ENCODE measurements around the gene MYO3B.

The MYO3B gene

DNA sequence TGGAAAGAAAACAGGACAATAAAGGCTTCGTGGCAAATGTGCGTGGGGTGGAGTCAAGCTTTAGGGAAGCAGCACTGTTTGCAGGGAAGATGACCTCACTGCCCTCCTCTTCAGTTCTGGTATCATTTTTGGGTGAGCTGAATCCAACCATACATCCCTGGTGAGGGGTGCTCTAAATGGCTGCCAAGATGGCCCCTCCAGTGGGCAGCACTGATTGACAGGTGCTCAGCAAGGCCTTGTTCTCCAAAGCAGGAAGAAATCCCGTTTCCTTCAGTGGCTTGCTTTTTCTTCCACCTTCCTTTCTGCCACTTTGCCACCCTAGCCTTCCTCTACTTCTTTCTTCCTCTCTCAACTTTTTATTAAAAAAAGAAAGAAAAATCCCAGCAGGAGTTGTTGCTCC lies 404.4 kb downstream of the MYO3B start:
- TF ChIP-seq, protein P1, sequence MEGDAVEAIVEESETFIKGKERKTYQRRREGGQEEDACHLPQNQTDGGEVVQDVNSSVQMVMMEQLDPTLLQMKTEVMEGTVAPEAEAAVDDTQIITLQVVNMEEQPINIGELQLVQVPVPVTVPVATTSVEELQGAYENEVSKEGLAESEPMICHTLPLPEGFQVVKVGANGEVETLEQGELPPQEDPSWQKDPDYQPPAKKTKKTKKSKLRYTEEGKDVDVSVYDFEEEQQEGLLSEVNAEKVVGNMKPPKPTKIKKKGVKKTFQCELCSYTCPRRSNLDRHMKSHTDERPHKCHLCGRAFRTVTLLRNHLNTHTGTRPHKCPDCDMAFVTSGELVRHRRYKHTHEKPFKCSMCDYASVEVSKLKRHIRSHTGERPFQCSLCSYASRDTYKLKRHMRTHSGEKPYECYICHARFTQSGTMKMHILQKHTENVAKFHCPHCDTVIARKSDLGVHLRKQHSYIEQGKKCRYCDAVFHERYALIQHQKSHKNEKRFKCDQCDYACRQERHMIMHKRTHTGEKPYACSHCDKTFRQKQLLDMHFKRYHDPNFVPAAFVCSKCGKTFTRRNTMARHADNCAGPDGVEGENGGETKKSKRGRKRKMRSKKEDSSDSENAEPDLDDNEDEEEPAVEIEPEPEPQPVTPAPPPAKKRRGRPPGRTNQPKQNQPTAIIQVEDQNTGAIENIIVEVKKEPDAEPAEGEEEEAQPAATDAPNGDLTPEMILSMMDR (IDR thresholded peaks at IDR 0.05; ENCODE audit: low read depth, low read length) = no peak
- no peak overlapping the region for H3K4me3 ChIP-seq (ENCODE audit: low read depth, low read length)
- H3K36me3 ChIP-seq = no peaks in the 10 kb centered on the region
- H3K4me1 ChIP-seq = no peaks in the 10 kb centered on the region
- no peaks in the 10 kb centered on the region for H3K9me3 ChIP-seq
- DNase-seq = no peak
- no peaks in the 10 kb centered on the region for H3K27me3 ChIP-seq

DNA sequence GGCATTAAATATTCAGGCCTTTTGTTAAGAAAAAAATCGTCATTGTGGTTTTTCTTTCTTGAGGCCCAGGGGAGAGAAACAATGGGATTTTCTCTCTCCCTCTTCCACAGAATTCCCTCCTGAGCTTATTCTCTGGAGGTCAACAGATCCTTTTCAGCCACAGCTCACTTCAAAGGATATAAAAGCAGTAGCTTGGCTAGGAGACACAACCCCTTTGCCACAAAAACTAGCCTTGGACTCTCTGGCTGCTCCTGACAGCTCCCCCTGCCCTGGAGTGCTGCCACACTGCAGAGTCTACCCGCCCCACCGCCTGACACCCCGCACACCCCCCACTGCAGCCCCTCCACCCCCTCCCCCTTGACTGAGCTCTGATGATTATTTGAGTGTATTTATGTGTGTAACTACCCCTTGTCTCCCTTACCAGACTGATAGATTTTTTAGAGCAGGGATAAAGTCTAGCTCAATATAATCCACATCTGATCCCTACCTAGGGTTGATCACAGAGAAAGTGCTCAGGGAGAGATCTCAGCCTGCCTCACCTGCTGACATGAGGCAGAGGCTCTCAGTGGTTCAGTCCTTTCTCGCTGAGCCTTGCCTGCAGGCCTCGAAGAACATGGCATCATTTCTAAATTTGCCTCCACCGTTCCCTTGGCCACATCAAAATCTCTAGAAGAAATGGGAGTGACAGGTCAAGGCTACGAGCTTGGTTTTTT lies 405.0 kb downstream of the MYO3B start:
- no peak overlapping the region for H3K4me3 ChIP-seq (ENCODE audit: low read depth, low read length)
- TF ChIP-seq, protein P1 (IDR thresholded peaks at IDR 0.05; ENCODE audit: low read depth, low read length) = no peak
- DNase-seq = no peak
- no peaks in the 10 kb centered on the region for H3K9me3 ChIP-seq
- H3K27me3 ChIP-seq = no peaks in the 10 kb centered on the region
- H3K4me1 ChIP-seq = no peaks in the 10 kb centered on the region
- no peaks in the 10 kb centered on the region for H3K36me3 ChIP-seq

DNA sequence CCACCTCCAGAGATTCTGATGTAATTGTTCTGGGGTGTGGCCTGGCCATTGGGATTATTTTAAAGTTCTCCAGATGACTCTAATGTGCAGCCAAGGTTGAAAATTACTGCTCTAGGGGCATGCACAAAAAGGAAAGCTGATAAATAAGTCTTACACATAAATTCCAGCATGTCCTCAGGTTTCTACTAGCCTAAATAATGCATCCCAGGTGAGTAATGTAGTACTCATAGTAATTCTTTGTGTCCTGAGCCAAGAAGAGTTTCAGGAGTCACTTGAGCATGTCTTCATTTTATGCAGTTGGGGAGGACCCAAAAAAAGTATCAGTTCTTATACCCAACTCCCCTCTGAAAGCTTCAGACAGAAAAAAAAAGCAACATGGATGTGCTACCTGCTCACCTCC lies 407.1 kb downstream of the MYO3B start:
- H3K9me3 ChIP-seq = no peaks in the 10 kb centered on the region
- TF ChIP-seq, protein P1 (IDR thresholded peaks at IDR 0.05; ENCODE audit: low read depth, low read length) = no peak
- H3K27me3 ChIP-seq = no peaks in the 10 kb centered on the region
- no peaks in the 10 kb centered on the region for H3K36me3 ChIP-seq
- H3K4me1 ChIP-seq = no peaks in the 10 kb centered on the region
- no peak overlapping the region for H3K4me3 ChIP-seq (ENCODE audit: low read depth, low read length)
- DNase-seq = no peak

DNA sequence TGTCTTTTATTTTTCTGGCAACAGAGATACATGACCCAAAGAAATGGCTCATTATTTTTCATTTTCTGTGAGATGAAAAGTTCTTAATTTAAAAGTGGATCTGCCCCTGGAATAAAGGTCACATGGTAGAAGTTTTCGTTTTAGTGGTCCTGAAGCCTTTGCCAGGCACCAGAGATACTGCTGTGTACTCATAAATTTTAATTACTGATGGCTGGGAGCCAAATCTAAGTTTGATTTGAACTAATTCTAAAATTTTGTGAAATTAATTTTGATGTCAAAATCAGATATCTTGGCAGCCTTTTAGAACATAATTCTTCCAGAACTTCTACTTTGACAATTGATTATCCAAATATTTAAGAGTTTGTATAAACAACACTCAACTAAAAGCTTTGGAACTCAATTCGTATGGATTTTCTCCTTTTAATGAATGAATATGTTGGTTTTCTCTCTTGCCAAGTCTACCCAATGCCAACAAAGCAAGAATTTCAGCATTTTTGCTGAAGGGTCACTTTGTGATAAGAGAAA lies 408.7 kb downstream of the MYO3B start:
- Histone ChIP-seq H3K4me3 (ENCODE audit: low read depth, low read length) (no peak overlapping the region), H3K27me3 (no peaks in the 10 kb centered on the region), H3K4me1 (no peaks in the 10 kb centered on the region), H3K9me3 (no peaks in the 10 kb centered on the region), H3K36me3 (no peaks in the 10 kb centered on the region)
- TF ChIP-seq, protein P1 (IDR thresholded peaks at IDR 0.05; ENCODE audit: low read depth, low read length) = no peak
- no peak for DNase-seq

DNA sequence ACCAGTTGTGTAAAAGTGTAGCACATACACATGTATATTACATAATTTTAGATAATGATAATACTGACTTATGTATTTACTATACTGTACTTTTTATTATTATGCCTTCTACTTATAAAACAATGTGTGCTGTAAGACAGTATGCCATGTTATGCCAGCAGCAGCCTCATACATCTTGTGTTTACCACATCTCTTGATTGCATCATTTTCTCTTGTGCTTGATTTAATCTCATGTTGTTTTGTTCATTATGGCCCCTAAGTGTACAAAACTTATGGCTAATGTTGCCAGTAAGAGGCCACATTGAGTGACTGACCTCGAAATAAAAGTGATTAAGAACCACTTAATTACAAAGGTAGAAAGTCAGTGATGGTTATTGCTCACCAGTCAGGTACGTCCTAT lies 409.2 kb downstream of the MYO3B start:
- no peak overlapping the region for H3K4me3 ChIP-seq (ENCODE audit: low read depth, low read length)
- no peaks in the 10 kb centered on the region for H3K9me3 ChIP-seq
- TF ChIP-seq, protein P1 (IDR thresholded peaks at IDR 0.05; ENCODE audit: low read depth, low read length) = no peak
- H3K4me1 ChIP-seq = no peaks in the 10 kb centered on the region
- no peak for DNase-seq
- no peaks in the 10 kb centered on the region for H3K36me3 ChIP-seq
- no peaks in the 10 kb centered on the region for H3K27me3 ChIP-seq

DNA sequence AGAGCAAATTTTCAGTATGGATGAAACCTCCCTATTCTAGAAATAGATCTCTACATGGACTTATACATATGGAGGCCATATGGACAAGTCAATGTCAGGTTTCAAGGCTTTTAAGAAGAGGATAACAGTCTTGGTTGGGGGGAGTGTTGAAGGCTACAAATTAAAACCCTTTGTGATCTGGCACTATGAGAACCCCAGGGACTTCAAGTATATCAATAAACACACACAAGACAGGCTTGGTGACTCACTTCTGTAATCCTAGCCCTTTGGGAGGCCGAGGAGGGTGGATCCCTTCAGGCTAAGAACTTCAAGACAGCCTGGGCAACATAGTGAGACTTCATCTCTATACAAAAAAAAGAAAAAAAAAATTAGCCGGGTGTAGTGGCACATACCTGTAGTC lies 410.0 kb downstream of the MYO3B start:
- Histone ChIP-seq H3K36me3 (no peaks in the 10 kb centered on the region), H3K27me3 (no peaks in the 10 kb centered on the region), H3K9me3 (no peaks in the 10 kb centered on the region), H3K4me3 (ENCODE audit: low read depth, low read length) (no peak overlapping the region), H3K4me1 (no peaks in the 10 kb centered on the region)
- DNase-seq = no peak
- TF ChIP-seq, protein P1 (IDR thresholded peaks at IDR 0.05; ENCODE audit: low read depth, low read length) = no peak
